ENCODE measurements around the gene CROCC2. TPM values are rescaled to one million over a fixed set of nuclear protein-coding genes. Genes with fewer than 3 reads are reported as not detected.
A peak's percentile ranks its signal among the peaks of the same experiment; 100 is the strongest.

CROCC2 gene
- total RNA-seq, 4 donors from 2014 or later, result 0.10 TPM; not detected in 3

DNA sequence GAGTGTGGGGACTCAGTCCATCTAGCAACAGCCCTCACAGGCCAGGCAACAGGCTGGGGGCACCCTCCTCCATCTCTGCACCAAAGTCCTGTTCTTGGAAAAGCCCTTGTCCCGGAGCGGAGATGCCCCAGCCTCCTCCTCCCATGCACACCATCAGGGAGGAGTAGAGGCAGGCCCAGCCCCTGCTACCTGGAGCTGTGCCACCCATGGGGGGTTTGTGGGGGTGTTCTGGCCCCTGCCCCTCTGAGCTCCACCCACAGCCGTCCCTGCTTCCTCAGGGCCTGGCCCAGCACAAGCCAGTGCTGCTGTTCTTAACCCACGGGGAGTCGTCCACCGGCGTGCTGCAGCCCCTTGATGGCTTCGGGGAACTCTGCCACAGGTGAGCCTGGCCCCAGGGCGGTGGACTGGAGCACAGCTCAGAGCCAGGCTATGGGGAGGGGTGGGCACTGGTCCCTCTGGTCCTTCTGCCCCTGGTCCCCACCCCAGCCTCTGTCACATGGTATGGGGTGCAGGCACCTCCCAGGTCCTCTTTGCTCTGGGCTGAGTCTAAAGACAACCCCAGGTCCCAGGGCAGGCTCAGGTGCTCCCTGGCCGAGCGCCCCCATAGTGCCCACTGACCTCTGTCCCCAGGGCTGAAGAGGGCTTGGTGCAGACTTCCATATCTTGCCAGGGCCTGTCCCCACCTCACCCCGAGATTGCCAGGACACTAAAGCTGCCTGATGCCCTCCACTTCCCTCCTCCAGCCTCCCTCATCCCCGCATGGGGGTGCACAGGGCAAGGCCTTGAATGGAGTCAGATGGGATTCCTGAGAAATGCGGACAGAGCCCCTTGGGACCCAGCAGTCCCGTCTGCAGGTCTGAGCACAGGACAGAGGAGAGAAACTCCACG, 34.8 kb upstream of the CROCC2 start:
- no peak for DNase-seq (ENCODE audit: low spot score in 2 of 2)
- intact Hi-C loops (cut with DNase I; ENCODE audit: low total_unique reads), result no loop called here

DNA sequence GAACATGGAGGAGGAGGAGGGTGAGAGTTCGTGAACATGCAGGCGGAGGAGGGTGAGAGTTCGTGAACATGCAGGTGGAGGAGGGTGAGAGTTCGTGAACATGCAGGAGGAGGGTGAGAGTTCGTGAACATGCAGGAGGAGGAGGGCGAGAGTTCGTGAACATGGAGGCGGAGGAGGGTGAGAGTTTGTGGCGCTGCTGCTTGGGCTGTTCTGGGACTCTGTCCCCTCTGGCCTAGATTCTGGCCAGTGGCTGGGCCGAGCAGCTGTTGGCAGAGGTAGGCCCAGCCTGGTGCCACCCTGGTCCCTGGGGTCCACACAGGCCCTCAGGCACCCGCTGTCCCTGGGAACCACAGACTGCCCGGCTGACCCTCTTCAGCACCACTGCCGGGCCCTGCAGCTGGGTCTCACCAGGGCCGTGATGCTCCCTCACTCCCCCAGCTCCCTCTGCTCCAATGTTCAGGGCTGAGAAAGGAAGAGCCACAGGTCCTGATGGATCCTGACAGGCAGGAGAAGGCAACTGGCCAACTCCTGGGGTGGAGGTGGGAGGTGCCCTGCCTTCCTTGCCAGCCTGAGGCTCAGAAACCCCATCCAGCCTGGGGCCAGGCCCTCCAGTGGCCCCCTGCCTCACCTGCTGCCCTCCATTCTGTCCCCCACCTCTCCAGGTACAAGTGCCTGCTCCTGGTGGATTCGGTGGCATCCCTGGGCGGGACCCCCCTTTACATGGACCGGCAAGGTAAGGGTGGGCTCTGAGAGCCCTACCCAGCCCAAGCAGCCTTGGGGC, 33.6 kb upstream of the CROCC2 start:
- no peak for DNase-seq (ENCODE audit: low spot score in 2 of 2)
- intact Hi-C loops (cut with DNase I; ENCODE audit: low total_unique reads), result no loop called here
- TF ChIP-seq POLR2A (IDR thresholded peaks at IDR 0.05), result no peak
- TF ChIP-seq, protein P1, sequence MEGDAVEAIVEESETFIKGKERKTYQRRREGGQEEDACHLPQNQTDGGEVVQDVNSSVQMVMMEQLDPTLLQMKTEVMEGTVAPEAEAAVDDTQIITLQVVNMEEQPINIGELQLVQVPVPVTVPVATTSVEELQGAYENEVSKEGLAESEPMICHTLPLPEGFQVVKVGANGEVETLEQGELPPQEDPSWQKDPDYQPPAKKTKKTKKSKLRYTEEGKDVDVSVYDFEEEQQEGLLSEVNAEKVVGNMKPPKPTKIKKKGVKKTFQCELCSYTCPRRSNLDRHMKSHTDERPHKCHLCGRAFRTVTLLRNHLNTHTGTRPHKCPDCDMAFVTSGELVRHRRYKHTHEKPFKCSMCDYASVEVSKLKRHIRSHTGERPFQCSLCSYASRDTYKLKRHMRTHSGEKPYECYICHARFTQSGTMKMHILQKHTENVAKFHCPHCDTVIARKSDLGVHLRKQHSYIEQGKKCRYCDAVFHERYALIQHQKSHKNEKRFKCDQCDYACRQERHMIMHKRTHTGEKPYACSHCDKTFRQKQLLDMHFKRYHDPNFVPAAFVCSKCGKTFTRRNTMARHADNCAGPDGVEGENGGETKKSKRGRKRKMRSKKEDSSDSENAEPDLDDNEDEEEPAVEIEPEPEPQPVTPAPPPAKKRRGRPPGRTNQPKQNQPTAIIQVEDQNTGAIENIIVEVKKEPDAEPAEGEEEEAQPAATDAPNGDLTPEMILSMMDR (IDR thresholded peaks at IDR 0.05), result no peak
- 82 to 89% methylated on average over 15 to 17 of the region's 17 CpGs for WGBS, 2 donors
- no peak overlapping the region for H3K4me3 ChIP-seq (ENCODE audit: low read depth, poor library complexity, severe bottlenecking)

More for the DNA sequence above, 34.8 kb upstream of the CROCC2 start:
- TF ChIP-seq POLR2A (IDR thresholded peaks at IDR 0.05), result no peak
- TF ChIP-seq, protein P1 (IDR thresholded peaks at IDR 0.05), result no peak
- no peak overlapping the region for H3K4me3 ChIP-seq (ENCODE audit: low read depth, poor library complexity, severe bottlenecking)
- 87 to 88% methylated on average over 6 to 14 of the region's 16 CpGs for WGBS, 2 donors

DNA sequence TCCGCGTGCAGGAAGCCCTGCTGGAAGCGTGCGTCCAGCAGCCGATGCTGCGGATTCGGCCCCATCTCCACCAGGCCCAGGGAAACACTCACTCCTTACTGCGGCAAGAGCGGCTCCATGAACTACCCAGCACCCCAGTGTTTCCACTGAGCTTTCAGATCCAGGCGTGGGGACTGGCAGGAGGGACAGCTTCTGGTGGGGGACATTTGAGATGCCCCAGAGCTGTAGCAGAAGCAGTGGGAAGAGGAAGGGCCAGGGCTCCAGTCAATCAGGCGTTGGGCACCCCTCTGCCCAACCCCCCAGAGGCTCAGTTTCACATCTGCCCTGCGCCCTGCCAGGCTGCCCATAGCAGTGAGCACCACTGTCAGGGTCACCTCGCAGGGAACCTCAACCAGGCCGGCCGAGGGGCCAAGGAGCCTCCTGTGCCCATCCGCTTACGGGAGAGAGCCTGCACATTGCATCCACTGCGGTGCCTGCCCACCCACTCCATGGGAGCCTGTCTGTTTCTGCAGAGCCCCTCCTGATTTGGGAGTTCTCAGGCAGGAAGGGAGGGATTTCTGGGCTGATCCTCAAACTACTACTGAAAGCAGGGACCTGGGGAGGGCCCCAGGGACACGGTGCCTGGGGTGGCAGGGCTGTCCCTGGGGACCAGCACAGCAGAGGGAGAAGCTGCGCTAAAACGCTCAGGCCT, 32.9 kb upstream of the CROCC2 start:
- 84 to 91% methylated on average over 21 of the region's 21 CpGs for WGBS, 2 donors
- TF ChIP-seq, protein P1 (IDR thresholded peaks at IDR 0.05), result no peak
- TF ChIP-seq POLR2A (IDR thresholded peaks at IDR 0.05), result no peak
- no peak overlapping the region for H3K4me3 ChIP-seq (ENCODE audit: low read depth, poor library complexity, severe bottlenecking)
- DNase-seq (ENCODE audit: low spot score in 2 of 2), result no peak
- intact Hi-C loops (cut with DNase I; ENCODE audit: low total_unique reads), result no loop called here

DNA sequence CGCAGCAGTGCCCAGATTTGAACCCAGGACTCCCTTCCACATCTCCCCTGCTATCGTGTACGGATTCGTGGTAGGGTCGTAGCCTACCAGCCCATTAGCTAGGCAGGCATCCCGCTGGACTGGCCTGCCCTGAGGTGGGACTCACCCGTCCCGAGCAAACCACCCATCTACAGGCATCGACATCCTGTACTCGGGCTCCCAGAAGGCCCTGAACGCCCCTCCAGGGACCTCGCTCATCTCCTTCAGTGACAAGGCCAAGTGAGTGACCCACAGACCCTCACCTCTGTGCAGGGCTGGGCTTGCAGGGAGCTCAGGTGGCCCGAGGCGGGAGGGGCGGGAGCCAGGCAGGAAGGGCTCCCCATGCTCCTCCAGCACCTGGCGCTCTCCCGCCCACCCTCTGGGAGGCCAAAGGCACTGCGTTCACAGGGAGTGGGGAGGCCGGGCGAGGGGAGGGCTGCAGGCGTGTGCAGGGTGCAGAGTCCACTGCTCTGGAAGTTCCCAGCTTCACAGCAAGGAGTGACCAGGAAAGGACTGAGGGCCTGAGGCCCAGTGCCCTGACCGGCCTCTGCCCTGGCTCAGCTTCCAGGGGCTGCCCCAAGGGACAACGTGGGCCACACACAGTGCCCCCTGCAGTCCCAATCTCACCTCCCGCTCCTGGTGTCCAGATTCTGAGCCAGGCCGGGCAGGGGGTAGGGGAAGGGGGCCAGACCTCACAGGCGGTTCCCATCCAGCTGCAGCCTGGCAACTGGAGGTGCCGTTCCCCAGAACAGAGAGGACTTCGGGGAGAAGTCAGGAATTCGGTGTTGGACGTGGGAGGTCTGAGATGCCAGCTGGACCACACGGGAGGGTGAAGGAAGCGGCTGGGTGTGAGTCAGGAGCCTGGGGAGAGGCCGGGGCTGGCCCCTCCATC, 32.1 kb upstream of the CROCC2 start:
- WGBS, 2 donors, result 76 to 88% methylated on average over 32 of the region's 33 CpGs
- no peak for DNase-seq (ENCODE audit: low spot score in 2 of 2)

More for the DNA sequence above, 32.1 kb upstream of the CROCC2 start:
- H3K4me3 ChIP-seq (ENCODE audit: low read depth, poor library complexity, severe bottlenecking), result no peak overlapping the region
- TF ChIP-seq, protein P1 (IDR thresholded peaks at IDR 0.05), result peak in 1 of 3 donors; percentile 12
- TF ChIP-seq POLR2A (IDR thresholded peaks at IDR 0.05), result no peak
- intact Hi-C loops (cut with DNase I; ENCODE audit: low total_unique reads), result no loop called here

Measured in lower leg skin (tissue), 4 donors.